Stimulated activated CD4-positive, alpha-beta T cell treated with anti-CD3 and anti-CD28 coated beads, Interleukin-15, amount 100 ng/mL, for 1 hour (primary cell): ENCODE measurements around the gene PRDX6.
"Not testable (repeated sequence)": the region's sequence is repeated elsewhere in the genome, so short reads cannot be mapped to it uniquely, and the experiment has no call there.

Experiments
- DNase-seq, 2 donors: peaks; one replicate each; pipeline ENCODE4 v3.0.0-alpha.2; 2020; ENCODE audit warnings: low read depth in 1 of 2, low spot score in 1 of 2

The PRDX6 gene

GRCh38 chr1:173467426-173467825, 9.7 kb upstream of the PRDX6 start:
- no peak for DNase-seq

DNA sequence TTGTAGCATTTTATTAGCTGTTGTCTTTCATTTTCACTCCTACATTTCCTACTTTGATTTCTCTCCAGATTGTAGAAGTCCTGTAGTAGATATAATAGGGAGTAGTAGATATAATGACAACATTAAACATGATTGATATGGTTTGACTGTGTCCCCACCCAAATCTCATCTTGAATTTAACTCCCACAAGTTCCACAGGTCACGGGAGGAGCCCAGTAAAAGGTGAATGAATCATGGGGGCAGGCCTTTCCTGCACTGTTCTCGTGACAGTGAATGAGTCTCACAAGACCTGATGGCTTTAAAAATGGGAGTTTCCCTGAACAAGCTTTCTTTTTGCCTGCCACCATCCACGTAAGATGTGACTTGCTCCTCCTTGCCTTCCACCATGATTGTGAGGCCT, 7.5 kb upstream of the PRDX6 start:
- no peak for DNase-seq

DNA sequence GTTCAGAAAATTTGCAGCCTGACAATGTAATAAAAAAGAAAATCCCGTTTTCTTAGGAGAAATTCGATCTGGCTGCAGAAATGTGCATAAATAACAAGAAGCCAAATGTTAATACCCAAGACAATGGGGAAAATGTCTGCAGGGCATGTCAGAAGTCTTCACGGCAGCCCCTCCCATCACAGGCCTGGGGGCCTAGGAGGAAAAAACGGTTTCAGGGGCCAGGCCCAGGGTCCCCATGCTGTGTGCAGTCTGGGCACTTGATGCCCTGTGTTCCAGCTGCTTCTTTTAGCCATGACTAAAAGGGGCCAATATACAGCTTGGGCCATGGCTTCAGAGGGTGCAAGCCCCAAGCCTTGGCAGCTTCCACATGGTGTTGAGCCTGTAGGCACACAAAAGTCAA, 6.5 kb upstream of the PRDX6 start:
- DNase-seq, result no peak

DNA sequence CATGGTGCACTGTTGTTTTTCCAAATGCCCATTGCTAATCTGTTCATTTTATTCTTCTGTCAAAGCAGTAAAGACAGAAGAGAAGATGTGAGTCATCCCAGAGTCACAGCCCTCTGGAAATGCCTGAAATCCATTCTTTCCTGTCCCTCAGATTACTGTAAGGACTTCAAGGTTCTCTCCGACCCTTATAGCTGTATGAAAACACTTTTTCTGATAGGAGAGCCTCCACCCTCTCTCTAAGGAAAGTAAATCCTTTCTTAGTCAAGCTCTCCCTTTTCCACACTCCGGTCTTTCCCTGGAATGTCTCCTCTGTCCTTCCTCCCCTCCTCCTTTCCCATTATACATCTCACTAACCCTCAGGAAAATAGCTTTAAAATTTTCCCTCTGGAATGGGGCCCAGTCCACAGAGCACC, 3.5 kb upstream of the PRDX6 start:
- no peak for DNase-seq

DNA sequence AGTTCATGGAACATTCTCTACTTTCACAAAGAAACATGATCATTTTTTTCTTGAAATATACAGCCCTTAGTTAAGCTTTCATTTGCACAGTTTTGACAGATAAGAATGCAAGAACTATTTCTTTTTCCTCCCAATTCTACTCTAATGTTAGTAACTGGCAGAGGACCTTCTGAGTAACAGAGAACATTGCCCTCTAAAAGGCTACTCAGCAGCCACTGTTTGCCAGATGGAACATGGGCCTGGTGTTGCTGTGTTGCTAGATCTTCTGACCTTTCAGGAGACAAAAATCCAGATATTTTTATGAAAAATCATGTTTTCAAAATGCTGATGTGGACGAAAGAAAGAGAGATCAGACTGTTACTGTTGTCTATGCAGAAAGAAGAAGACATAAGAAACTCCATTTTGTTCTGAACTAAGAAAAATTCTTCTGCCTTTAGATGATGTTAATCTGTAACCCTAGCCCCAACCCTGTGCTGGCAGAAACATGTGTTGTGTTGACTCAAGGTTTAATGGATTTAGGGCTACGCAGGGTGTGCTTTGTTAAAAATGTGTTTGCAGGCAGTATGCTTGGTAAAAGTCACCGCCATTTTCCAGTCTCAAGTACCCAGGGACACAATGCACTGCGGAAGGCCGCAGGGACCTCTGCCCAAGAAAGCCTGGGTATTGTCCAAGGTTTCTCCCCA, 2.9 kb upstream of the PRDX6 start:
- no peak for DNase-seq

GRCh38 chr1:173474780-173475421, 2.2 kb upstream of the PRDX6 start:
- DNase-seq, result not testable (repeated sequence)

DNA sequence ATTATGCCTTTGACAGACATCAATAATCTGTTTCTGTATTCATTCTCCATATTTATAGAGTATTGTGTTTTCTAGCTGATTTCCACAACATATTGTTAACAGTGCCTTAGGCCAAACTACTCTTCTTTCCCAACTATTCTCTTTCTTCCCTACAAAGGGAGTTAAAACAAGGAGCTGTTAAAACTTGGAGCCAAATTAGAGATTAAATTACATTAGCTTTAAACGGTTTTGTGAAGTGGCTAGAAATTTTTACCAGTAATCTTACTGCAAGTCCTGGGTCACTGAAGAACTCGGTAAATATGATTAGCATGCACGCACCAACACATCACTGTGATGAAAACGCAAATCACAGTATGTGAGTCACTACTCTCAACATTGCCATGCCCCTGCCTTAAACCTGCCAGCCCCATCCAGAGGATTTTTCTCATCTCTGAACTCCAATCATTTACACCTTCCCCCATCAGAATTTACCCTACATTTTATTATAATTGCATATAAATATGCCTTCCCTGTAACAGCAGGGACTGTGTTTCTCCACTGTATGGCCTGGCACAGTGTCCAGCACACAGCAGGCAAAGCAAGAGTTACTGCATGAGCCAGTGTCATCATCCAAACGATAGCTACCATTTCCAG, 1.5 kb upstream of the PRDX6 start:
- no peak for DNase-seq

DNA sequence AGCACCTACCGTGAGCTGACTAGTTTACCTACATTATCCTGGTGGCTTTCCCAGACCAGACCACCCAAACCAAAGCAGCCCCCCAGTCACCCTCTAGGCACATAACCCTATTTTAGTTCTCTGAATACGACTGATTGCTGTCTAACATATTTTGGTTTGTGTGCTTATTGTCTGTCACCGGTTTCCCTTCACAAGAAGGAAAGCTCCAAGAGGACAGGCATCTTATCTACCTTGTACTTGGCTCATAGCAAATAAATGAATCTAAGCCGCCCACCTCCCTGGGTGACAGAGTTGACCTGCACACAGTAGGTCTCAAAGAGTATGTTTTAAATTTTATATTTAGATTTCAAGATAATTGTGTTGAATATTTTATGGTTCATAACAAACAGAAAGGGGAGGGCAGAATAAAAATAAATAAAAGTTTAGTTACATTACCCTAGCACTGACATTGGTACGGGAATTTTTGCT, 904 bp upstream of the PRDX6 start:
- DNase-seq, result no peak

DNA sequence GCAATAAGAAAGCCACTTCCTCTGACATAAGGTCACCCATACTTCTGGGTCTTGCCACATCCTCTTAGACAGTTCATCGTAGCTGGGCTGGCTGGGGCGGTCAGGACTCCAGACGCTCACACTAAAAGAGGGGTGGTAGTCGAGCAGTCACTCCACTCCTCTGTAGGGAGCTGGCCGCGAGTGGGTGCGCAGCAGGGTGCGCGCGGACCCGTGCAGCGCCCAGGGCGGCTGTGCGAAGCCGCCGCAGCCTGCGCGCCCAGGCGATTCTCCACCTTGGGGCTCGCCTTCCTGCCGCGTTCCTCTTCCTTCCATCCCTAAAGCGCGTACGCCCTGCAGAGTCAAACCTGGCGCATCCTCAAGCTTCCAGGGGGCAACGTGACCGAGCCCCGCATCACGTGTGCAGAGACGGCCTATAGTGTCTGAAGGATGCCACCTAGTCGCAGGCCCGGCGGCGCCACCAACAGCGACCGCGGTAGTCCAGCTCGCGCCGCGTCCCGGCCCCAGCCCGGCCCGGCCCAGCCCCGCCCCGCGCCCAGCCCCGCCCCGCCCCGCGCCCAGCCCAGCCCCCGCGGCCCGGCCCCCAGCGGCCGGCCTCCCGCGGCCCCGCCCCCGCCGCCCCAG, 360 bp upstream of the PRDX6 start:
- DNase-seq, result peak; percentile 68 to 75

GRCh38 chr1:173478094-173478674, 1.0 kb downstream of the PRDX6 start:
- DNase-seq, result no peak

DNA sequence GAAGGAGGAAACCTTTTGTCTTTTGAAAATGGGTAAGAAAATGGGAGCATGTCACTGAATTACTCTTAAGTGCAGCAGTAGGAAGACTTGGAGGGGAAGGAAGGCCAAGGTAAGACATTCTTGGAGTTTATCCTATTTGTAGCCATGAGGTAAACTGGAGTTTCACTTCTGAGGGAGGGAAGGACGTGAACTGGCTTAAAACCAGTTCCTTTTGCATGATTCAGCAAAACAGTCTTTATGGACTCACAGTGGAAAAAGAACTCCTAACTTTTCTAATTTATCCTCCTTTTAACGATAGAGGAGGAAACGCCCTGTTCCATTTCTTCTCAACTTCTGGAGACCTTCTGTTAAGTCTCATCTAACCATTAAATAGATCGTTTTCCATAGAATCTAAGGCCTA, 2.5 kb downstream of the PRDX6 start:
- no peak for DNase-seq

GRCh38 chr1:173481195-173481772, 4.1 kb downstream of the PRDX6 start:
- DNase-seq, result no peak

- no peak for DNase-seq
These were observed 5.5 kb downstream of the PRDX6 start for GRCh38 chr1:173482683-173483082.

- no peak for DNase-seq
These were observed 7.1 kb downstream of the PRDX6 start for GRCh38 chr1:173484276-173484675.

GRCh38 chr1:173485401-173485800, 8.3 kb downstream of the PRDX6 start:
- no peak for DNase-seq

- DNase-seq, result no peak
These were observed 10.9 kb downstream of the PRDX6 start for GRCh38 chr1:173488001-173488400.

- DNase-seq, result no peak
These were observed 12.0 kb downstream of the PRDX6 start for GRCh38 chr1:173489149-173489600.

GRCh38 chr1:173489929-173490328, 12.8 kb downstream of the PRDX6 start:
- DNase-seq, result no peak

- no peak for DNase-seq
These were observed 14.4 kb downstream of the PRDX6 start for GRCh38 chr1:173491508-173491907.

- DNase-seq, result not testable (repeated sequence)
These were observed 16.0 kb downstream of the PRDX6 start for GRCh38 chr1:173493125-173493524.

- DNase-seq, result no peak
These were observed 18.6 kb downstream of the PRDX6 start for GRCh38 chr1:173495609-173496267.
